HG02798 (cell line): ENCODE measurements around the gene MRGPRD.
"Not testable (repeated sequence)": the region's sequence is repeated elsewhere in the genome, so short reads cannot be mapped to it uniquely, and the experiment has no call there.

Experiments
- ATAC-seq: cut with Tn5 transposase; IDR thresholded peaks from one replicate; pipeline ENCODE4 v1.9.1; 2021; ENCODE audit warnings: mild to moderate bottlenecking; ENCODE audit not compliant: unreplicated experiment, poor library complexity

Gene MRGPRD

GRCh38 chr11:68994894-68995285, 14.1 kb upstream of the MRGPRD start:
- no peak for ATAC-seq

- no peak for ATAC-seq
Observed at GRCh38 chr11:68994161-68994893, 13.5 kb upstream of the MRGPRD start.

DNA sequence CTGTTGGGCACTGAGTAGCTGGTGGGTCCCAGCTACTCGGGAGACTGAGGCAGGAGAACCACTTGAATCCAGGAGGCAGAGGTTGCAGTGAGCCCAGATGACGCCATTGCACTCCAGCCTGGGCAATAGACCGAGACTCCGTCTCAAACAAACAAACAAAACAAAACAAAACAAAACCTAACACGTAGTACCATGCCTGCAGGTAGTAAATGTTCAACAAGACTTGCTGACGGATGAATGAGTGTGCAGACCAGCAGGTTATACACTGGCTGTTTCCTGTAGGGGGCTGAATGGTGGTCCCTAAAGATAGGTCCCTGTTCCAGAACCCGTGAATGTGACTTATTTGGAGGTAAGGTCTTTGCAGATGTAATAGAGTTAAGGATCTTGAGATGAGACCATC, 12.8 kb upstream of the MRGPRD start:
- no peak for ATAC-seq

DNA sequence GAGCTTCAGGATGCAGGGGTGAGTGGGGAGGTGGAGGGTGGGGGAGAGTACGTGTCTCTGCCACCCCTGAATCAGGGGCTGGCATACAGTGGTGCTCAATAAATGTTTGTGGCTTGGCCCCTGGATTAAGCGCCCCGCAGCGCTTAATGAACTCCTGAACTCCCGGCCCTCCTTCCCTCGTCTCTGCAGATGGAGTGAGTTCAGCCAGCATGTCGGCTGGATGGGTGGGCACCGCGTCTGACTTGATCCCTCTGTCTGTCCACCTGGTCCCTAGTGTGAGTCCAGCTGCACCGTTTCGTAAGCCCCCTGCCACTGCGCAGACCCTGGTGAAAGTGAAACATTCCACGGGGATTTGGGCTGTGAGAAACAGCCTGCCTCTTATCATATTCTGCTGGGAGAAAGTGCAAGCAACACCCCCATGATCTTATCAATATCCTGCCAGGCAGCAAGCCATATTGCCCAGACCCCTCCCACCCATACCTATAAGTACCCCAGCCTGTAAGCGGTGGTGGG, 12.0 kb upstream of the MRGPRD start:
- no peak for ATAC-seq

DNA sequence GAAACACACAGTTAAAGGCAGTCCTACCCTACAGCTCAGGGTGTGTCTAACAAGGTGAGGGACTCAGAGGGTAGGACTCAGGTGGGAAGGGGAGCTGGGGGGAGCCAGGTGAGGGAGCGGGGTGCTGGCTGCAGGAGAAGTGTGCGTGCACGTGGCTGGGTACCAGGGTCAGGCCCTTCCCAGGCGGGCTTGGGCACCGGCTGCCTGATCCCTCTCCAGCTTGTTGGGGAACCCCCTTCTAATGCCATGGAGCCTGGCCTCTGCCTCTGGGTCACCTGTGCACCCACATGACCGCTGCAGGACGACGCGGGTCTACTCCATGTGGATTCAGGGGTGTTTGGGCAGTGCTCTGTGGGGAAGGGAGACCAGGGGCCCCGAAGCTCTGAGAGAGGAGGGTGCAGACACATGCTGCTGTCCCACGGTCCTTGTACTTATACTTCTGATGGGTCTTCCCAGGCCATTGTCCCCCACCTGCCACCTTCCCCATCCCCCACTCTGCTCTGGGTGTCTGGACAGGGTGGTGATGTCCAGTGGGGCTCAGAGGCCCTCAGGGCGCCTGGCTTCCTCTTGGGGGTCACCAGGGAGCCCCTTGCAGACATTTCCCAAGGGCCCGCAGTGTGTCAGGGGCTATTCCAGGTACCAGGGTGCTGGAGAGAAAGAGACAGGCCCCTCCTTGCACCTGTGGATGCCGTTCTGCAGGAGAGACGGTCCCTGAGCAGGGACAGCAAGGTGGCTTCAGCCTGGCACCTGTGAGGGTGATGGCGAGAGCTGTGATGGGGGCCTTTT, 10.4 kb upstream of the MRGPRD start:
- ATAC-seq: no peak

- ATAC-seq: no peak
Observed at GRCh38 chr11:68989936-68990606, 9.3 kb upstream of the MRGPRD start.

- no peak for ATAC-seq
Observed at GRCh38 chr11:68988491-68988890, 7.7 kb upstream of the MRGPRD start.

DNA sequence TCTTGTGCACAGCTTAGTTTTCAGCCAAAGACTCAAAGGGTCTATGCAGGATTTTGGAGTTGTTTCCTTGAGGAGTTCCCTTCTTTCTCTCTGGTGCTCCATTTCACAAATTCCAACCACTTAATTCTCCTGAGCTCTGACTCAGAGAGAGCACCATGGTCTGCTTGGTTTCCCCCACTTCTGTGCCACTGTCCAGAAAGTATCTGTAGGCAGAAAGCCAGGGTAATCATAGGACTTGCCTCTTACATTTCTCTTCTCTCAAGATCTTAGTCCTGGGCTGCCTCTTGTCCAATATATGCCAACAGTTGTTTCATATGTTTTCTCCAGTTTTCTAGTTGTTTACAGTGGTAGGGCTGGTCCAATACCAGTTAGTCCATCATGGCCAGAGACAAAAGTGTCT, 6.4 kb upstream of the MRGPRD start:
- no peak for ATAC-seq

- no peak for ATAC-seq
Observed at GRCh38 chr11:68983801-68984200, 3.0 kb upstream of the MRGPRD start.

DNA sequence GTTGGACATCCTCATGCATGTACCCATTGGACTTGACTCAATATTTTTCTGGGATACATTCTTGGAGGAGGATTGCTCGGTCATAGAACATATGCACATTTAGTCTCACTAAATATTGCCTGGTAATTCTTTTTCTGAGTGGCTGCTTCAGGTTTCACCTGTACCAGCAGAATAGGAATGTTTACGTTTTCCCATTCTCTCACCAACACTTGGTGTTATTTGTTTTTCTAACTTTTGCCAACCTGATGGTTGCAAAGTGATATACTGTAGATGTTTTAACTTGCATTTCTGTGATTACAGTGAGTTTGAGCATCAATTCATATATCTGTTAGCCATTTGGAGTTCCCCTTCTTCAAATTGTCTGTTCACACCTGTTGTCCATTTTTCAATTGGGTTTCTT, 1.3 kb upstream of the MRGPRD start:
- no peak for ATAC-seq

DNA sequence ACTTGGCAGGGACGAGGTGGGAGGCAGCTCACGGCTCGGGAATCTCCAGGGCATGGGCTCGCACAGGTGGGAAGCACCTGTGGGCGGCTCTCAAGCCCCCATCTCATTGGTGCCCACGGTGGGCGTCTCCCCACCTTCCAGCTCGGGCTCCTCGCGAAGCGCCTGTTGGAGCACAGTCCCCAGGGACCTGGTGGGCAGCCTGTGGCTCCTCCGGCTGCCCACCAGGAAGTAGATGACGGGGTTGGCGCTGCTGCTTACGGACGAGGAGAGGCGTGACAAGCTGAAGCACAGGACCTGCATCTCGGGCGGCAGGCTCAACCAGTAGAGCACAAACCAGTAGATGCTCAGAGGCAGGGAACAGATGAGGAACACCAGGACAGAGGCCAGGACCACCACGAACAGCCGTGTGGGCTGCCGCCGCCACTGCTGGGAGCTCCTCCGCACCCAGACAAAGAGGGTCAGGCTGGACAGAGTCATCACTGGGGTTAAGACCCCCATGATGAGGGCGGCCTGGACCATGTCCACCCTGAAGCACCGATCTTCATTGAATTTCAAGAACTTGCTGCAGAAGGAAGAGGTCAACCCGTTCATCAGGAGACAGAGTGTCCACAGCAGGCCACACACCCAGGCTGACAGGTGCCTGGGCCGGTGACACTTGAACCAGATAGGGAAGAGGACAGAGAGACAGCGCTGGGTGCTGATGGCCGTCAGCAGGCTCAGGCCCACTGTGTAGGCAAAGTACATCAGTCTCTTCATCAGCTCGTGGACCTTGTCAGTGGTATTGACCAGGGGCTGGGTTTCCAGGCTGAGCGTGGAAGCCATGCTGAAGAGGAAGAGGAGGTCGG, 633 bp downstream of the MRGPRD start:
- ATAC-seq: no peak

- ATAC-seq: no peak
Observed at GRCh38 chr11:68978931-68979594, 1.7 kb downstream of the MRGPRD start.

- no peak for ATAC-seq
Observed at GRCh38 chr11:68978626-68978930, 2.2 kb downstream of the MRGPRD start.

DNA sequence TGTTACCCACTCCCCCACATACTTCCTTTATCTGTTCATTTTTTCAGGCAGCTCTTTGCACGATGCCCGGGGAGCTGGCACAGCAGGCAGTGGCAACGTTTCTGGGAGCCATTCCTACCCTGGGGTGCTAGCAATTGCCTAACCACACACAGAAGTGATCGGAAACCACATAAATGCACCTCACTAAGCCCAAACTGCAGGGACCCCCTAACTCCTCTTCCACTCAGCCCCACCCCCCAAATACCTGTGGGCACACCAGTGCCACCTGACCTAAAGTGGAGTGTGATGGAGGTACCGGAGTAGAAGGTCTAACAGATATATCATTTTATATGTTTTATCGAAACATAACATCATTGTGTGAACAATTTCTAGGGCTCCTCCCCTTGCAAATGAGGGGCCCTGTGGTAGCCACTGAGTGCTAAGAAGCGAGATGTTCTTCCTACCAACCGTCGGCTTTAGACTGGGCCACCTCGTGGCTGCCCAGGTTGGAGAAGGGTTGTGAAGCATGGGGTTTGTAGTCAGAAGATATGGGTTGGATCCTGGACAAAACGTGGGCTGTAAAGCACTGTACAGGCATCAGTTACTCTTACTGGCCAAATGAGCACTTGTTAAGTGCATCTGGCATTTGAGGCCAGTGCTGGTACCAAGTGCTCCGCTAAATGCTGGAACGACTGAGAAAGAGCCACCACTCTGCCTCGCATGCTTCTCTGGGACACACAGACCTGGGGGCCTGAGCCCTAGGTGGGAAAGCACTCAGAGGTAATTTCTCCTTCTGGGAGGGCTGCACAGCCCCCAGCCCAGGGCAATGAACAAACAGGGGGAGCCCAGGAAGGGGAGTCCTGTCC, 2.8 kb downstream of the MRGPRD start:
- ATAC-seq: no peak

DNA sequence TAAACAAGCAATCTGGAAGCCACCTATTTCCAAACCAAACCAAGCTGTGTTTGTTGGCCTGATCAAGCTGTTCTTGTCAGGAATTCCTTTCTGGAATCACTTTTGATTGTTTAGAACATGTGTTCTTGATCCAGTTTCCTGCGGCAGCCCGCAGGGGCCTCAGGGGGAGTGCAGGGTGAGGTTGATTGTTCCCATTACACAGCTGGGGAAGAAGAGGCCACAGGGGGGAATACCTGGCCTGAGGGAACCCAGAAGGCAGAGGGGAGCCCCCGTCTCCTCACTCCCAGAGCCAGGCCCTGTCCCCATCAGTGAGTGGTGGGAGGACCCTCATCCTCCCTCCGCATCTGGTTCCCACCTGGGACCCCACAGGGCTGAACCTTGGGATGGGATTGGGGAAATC, 4.2 kb downstream of the MRGPRD start:
- no peak for ATAC-seq

- no peak for ATAC-seq
Observed at GRCh38 chr11:68976095-68976494, 4.7 kb downstream of the MRGPRD start.

DNA sequence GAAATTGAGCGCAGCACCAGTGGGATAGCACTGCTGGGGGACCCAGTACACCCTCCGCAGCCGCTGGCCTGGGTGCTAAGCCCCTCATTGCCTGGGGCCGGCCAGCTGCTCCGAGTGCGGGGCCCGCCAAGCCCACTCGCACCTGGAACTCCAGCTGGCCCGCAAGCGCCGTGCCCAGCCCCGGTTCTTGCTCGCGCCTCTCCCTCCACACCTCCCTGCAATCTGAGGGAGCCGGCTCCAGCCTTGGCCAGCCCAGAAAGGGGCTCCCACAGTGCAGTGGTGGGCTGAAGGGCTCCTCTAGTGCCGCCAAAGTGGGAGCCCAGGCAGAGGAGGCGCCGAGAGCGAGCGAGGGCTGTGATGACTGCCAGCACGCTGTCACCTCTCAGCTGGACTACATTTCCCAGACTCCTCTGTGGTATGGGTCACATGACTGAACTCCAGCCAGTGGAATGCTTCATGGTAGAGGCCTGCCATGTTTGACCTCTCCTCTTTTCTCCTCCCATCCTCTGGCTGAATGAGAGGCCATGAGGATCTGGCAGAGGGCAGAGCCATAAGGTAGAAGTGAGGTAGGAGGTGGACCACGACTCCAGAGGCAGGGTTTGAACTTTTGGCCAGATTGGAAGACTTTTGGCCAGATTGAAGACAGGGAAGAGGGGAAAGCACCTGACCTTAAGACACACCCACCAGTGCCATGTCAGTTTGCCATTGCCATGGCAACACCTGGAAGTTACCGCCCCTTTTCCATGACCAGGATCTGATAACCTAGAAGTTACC, 6.2 kb downstream of the MRGPRD start:
- ATAC-seq: no peak

DNA sequence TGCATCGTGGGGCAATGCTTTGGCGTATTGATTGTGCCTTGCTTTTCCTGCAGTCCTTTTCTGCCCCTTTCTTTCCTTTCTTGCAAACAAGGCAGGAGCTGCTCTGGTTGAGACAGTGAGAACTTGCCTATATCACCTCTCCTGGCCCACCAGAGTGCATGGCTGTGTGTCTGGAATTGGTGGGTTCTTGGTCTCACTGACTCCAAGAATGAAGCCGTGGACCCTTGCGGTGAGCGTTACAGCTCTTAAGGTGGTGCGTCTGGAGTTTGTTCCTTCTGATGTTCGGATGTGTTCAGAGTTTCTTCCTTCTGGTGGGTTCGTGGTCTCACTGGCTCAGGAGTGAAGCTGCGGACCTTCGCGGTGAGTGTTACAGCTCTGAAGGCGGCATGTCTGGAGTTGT, 7.1 kb downstream of the MRGPRD start:
- ATAC-seq: not testable (repeated sequence)
